T follicular helper cell (primary cell): Measurements from ENCODE around the gene RPL19.
"Not testable (repeated sequence)": the region's sequence is repeated elsewhere in the genome, so short reads cannot be mapped to it uniquely, and the experiment has no call there.

Experiments
- DNase-seq: peaks from one replicate; pipeline ENCODE4 v3.0.0-alpha.2; 2020; ENCODE audit warnings: low read depth
- total RNA-seq, 2 experiments: gene quantifications; one replicate each; lab custom pipeline; 2026; lab: John Stamatoyannopoulos, UW

Gene RPL19
- total RNA-seq, result 1,713 to 1,821 reads per million in 2 experiments

GRCh38 chr17:39200070-39200879, at the start of gene RPL19:
RPL19 (plus strand) TSS chr17:39200283; CDS start chr17:39200345, 62 bp downstream.
- peak; percentile 68 for DNase-seq

- no peak for DNase-seq
These were observed 49.3 kb upstream of the RPL19 start for GRCh38 chr17:39150795-39151149.

GRCh38 chr17:39151150-39151942, 48.7 kb upstream of the RPL19 start, which contains the start of gene PLXDC1:
PLXDC1 (minus strand) TSS chr17:39151637; CDS start chr17:39151437, 200 bp downstream.
- no peak for DNase-seq

GRCh38 chr17:39151943-39152818, 47.9 kb upstream of the RPL19 start:
- DNase-seq, result no peak

- DNase-seq, result peak; percentile 89
These were observed 46.5 kb upstream of the RPL19 start for GRCh38 chr17:39153599-39154051.

GRCh38 chr17:39155654-39156053, 44.4 kb upstream of the RPL19 start:
- DNase-seq, result no peak

- DNase-seq, result no peak
These were observed 43.6 kb upstream of the RPL19 start for GRCh38 chr17:39156491-39156890.

GRCh38 chr17:39158623-39159022, 41.5 kb upstream of the RPL19 start:
- no peak for DNase-seq

- DNase-seq, result no peak
These were observed 38.1 kb upstream of the RPL19 start for GRCh38 chr17:39161962-39162361.

- DNase-seq, result peak; percentile 59
These were observed 35.4 kb upstream of the RPL19 start for GRCh38 chr17:39164675-39165143.

GRCh38 chr17:39165178-39165840, 34.8 kb upstream of the RPL19 start:
- no peak for DNase-seq

GRCh38 chr17:39165841-39166349, 34.2 kb upstream of the RPL19 start, which contains the start of gene ARL5C:
ARL5C (minus strand) TSS chr17:39166161; CDS start chr17:39165760, 401 bp downstream.
- no peak for DNase-seq

- no peak for DNase-seq
These were observed 33.4 kb upstream of the RPL19 start for GRCh38 chr17:39166437-39167335.

GRCh38 chr17:39167476-39167875, 32.6 kb upstream of the RPL19 start:
- DNase-seq, result no peak

GRCh38 chr17:39168503-39168902, 31.6 kb upstream of the RPL19 start:
- not testable (repeated sequence) for DNase-seq

GRCh38 chr17:39169101-39169500, 31.0 kb upstream of the RPL19 start:
- DNase-seq, result no peak

- no peak for DNase-seq
These were observed 30.6 kb upstream of the RPL19 start for GRCh38 chr17:39169518-39169917.

- no peak for DNase-seq
These were observed 30.0 kb upstream of the RPL19 start for GRCh38 chr17:39170109-39170508.

- no peak for DNase-seq
These were observed 29.5 kb upstream of the RPL19 start for GRCh38 chr17:39170558-39170957.

GRCh38 chr17:39171933-39172332, 28.1 kb upstream of the RPL19 start:
- DNase-seq, result no peak
